HG02798 (cell line): ENCODE data around the gene CACNG4.

Source experiments
- ATAC-seq: cut with Tn5 transposase; IDR thresholded peaks from one replicate; pipeline ENCODE4 v1.9.1; 2021; ENCODE audit warnings: mild to moderate bottlenecking; ENCODE audit not compliant: unreplicated experiment, poor library complexity

Gene CACNG4

DNA sequence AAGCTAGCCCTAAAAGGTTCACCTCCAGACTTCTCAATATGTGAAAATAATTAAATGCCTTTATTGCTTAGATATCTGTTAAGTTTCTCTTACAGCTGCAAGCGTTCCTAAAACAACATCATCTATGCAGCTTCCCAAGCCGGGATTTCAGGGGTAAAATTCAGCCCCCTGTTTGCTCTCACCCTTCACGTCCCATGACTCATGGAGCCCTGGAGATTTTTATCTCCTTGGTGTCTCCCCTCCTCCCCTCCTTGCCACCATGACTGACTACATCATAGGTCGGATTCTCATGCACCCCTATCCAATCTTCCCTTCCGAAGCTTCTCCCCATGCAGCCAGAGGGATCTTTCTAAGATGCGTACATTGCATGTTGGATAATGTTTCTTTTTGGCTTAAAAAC, 21.0 kb upstream of the CACNG4 start:
- ATAC-seq, result no peak

DNA sequence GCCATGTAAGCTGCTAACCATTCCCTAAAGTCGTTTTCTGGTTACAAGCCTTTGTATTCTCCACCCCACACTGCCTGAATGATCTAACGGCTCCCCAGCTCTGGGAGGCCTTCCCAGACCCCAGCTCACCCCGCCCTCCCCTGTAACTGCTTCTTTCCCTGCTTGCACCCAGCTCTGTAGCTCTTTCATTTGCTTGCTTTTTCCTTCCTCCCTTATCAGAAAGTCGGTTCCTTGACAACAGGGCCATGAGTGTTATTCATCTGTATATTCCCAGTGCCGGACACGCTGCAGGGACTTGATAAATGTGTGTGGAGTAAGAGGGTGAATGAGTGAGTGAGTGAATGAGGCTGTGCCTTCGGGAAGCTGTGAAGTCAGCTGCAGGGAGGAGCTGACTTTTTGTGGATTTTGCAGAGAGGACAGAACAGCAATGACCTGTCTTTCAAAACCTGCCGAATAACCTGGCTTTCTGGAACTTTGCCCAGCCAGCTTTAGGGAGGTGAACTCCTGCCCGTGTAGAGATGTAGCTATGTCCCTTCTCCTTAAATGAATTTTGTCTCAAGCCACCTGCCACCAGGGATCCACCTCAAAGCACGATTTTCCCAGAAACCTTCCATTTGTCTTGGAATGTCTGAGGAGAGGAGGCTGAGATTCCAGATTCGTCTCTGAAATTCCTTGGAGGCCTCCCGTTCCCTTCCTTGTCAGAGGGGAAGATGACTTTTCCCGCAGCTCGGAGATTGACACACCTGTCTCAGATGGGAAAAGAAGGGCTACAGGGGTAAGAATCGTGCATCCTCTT, 20.0 kb upstream of the CACNG4 start:
- no peak for ATAC-seq

DNA sequence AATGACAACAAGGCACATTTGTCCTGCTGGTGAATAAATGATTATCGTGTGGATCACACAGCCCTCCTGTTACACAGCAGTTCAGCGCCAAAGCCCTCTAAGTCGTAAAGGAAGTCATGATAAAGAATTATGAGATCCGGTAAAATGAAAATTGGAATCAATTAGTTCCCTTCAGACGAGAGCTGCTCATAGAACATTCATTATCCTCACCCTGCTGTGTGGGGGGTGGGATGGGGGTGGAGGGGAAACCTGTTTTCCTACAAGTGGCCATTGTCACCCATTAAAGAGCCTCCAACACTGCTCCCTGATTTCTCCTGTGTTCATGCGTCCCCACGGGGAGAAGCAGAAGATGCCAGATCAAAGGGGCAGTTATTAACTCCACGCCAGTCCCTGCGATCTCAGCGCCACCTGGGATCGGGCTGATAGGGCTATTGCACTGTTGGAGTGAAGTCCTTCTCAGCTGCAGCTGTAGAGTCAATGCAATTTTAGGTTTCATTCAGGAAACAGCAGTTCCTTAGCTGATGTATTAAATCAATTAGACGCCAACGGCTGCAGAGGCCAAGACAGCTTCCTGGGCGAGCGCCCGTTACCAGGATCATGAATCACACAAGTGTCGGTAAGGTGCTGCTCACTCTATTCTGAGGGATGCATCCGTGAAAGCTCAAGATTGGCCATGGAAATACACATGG, 19.2 kb upstream of the CACNG4 start:
- no peak for ATAC-seq

DNA sequence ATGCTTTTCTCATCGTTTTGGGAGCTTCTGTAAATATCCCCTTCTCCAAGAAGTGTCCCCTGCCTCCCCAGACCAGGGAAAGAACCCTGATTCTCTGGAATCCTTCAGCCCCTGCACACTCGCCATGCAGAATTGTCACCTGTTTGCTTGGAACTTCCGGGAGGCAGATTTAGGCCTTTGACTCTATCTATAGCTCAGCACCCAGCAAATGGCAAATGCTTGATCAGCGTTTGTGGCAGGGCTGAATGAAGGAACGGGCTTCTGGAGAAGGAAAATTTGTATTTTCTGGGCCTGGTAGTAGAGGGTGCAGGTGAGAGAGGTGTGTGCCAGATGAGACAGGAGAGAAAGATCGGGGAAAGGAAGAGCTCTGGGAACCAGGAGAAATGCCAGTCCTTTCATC, 18.3 kb upstream of the CACNG4 start:
- no peak for ATAC-seq

DNA sequence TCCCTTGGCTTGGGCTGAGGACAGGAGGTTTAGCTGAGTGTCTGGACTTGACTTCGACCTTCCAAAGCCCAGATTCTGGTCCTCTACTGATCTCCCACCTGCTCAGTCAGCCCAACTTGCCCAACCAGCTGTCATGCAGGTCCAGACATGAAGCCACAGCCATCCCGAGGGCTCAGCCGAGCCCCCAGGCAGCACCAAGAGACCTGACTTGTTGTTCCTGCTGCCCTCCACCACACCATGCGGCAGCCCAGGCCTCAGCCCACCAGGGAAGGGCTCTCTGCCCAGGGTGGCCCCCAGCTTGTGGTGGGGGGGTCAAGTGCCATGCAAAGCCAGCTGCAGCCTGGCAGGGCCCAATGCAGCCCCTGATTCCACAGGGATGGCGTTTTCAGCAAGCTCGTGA, 17.2 kb upstream of the CACNG4 start:
- no peak for ATAC-seq

DNA sequence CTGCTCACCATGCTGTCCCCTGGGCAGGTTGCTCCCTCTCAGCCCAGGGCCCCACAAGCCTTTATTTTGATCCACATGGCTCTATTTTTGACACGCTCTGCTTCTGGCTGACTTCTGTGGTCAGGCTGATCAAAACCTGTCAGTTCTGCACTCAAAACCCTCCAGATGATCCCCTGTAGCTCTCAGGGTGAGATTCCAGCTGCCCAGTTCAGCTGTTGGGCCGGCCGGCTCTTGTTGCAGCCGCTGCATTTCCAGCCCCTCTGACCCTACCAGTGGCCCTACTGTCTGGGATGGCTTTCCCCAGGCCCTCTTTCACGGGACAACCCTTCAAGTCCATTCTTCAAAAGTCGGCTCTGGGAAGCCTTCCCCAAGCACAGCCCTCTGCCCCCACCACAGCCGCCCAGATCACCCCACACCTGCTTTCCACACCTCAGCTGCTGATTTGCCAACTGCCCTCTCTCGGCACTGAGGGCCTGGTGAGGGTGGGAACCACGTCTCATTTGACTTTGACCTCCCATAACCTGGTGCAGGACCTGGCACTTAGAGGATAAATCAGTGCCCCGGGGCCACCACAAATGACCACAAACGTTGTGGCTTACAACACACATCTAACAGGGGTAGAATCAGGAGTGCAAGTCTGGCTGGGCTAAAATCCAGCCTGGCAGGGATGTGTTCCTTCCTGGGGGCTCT, 16.3 kb upstream of the CACNG4 start:
- ATAC-seq, result no peak

DNA sequence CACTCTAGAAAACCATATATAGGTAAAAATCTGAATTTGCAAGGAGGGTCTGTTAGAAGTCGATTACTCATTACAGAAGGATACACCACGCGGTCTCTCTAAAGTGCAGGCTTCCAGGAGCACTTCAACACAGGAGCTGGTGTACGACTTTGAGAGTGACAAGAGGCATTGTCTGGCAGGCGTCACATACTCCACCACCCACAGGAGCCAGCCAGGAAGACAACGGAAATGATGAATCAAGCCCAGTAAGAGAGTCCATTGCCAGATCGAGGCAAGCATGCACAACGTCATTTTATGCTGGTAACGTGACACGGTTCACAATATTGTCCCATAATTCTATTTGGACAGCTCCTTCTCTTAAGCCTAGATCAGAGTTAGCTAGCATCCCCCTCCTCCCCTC, 15.0 kb upstream of the CACNG4 start:
- no peak for ATAC-seq

DNA sequence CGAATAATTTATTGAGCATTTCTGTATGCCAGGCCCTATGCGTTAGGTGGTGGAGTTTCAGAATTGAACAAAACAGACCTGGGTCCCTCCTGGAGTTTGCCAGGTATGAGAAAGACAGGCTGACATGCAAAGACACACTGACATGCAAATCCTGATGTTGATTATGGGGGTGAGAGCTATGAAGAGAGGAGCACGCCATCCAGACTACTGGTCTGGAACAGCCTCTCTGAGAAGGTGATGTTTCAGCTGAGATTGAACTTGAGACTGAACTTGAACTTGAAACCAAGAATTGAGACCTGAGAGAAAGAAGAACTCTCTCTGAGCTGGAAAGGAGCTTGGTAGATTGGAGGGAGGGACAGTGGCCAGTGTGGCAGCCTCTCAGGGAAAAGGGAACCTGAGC, 14.2 kb upstream of the CACNG4 start:
- ATAC-seq, result no peak

DNA sequence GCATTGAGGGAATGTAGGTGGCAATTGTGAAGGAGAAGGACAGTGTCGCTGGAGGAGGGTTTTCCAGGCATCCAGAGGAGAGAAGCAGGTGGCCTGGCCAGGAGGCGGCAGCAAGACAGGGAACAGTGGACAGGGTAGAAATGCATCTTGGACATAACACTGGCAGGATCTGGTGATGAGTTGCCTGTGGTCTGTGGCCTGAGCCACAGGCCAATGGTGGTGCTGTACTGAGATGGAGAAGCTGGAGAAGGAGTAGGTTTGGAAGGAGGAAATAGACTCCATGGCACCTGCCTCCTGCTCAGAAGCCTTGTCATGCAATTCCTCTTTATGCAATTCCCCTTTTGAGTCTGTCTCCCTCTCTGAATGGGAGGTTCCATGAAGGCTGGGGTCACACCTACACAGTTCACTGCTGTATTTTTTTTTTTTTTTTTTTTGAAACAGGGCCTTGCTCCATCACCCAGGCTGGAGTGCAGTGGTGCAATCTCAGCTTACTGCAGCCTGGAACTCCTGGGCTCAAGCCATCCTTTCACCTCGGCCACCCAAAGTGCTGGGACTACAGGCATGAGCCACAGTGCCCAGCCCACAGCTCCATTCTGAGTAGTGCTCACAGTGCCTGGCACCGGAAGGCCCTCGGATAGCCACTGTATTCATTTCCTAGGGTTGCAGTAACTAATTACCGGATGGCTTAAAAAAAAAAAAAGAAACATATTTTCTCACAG, 13.5 kb upstream of the CACNG4 start:
- ATAC-seq, result no peak

DNA sequence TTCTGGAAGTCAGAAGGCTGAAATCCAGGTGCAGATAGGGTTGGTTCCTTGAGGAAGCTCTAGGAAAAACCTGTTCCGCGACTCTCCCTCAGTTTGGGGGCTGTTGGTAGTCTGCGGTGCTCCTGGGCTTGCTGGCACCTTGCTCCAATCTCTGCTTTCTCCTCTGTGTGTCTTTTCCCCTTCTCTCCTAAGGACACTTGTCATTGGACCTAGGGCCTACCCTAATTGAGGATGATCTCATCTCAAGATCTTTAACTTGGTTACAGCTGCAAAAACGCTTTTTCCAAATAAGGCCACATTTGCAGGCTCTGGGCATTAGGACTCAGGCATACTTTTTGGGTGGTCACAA, 12.9 kb upstream of the CACNG4 start:
- ATAC-seq, result no peak

DNA sequence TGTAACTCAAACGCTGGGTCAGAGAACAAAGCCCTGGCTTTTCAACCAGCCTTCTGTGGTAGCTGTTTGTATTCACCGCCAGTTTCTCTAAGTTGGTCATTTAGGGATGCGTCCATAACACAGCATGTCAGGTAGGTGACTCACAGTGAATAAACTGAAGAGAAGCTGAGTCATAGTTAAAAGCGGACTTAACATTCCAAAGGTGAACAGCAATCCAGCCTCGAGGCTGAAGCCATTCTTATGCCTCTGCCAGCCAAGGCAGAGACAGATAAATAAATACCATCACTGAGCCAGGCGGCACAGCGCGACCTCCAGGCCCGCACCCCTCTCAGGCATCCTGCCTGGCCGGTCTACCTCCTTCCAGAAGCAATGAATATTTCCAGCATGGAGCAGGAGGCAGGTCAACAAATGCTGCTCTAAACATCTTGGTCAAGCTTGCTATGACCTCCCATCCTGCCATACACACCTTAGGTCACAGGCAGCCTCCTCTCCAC, 12.4 kb upstream of the CACNG4 start:
- no peak for ATAC-seq

DNA sequence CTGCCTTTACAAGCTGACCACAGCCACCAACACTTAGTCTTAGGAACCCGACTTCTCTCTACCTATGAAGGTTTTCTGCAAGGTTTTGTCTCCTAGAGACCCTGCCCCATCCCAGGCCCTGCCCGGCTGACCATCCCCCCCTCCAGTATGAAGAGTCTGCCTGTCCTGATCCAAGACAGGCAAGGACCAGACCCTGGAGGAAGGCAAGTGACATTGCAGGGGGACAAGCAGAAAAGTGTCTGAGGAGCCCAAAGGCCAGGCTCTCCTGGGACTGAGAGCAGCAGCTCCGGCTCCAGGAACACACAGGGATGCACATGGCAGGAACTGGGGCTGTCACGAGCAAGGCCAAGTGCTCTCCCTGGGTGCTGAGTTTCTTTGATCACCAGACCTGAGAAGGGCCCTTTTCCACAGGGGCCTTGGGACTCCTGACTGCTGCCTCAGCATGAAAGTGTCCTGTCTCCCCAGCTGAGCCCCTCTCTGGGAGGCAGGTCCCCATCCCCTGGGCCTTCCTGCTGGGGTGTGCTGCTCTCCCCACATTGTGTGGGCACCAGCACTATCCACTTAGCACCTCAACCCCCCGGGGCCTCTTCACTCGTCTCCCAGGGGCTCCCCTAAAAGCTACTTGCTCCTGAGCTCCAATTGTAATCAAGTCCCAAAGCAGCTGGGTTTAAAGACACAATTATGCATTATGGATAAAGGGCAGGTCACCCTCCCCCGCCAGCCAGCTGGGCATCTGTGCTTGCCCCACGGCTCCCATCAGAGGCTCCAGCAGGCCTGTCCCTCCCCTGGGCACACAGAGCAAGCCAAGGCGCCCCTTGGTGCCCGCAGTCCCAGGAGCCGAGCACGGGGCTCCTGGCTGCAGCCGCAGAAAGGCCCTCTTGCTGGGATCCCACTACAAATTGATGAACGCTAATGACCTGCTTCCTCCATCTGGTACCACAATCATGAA, 11.6 kb upstream of the CACNG4 start:
- no peak for ATAC-seq

DNA sequence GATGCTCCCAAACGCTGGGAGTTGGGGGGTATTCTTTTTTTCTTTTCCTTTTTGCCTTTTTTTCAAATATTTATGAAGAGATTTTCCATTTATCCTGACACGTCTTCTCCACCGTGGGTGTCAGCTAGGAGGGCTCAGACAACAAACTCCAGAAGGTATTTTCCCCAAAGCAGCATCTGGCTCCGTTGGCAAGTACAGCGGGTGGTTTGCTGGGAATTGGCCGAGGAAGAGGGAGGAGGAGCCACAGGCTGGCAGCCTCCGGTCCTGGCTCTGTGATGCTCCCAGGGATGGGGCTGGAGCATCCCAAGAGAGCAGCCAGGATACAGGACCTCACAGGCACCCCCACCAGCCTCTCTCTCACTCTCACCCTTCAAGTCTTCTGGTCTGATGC, 10.9 kb upstream of the CACNG4 start:
- no peak for ATAC-seq

DNA sequence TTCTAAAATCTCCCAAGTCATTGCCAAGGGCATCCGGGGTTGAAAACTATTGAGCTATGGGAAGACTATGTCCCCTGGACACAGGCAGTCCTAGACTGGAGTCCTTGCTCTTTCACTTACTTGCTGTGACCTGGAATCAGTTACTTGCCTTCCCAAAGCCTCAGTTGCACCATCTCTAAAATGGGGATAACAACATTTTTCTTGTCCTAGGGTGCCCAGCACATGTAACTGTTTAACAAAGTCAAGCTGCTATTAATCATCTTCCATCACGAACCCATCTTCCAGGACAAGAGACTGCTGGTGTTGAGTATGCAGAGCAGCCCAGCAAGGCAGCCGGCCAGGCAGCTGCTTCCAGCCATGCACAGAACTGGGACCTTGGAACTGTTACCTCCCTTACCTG, 9.9 kb upstream of the CACNG4 start:
- ATAC-seq, result no peak

DNA sequence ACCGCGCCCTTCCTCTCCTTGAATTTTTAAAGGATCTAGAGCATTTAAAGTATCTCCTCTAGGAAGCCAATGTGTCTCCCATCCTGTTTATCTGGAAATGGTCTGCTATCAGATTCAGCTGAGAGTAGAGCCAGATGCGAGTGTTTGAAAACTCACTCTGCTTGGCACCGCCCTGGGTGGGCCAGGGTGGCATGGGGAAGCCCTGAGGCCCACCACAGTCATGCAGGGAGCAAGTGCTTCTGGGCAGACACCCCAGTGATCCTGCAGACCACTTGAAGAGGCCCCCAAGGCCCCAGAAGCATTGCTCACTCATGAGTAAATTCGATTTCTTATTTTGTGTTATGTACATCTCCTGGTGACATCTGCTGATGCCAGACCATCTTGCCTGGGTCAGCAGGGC, 8.7 kb upstream of the CACNG4 start:
- no peak for ATAC-seq

DNA sequence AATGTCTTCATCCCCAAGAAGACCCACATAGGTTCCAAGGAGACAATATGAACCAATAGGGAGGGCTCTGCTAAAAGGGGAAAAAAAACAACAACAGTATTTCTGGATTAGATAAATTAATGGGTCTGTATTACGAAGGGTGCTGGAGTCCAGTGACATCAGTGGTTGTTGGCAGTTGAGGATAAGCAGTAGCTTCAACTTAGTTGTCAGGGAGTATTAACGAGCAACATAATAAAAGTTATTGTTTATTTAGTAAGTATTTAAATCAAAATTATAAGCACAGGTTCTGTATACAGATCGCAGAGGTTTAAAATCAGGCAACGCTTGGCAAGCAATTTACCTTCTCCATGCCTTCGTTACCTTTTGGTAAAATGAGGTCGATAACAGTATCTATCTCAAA, 7.6 kb upstream of the CACNG4 start:
- no peak for ATAC-seq

DNA sequence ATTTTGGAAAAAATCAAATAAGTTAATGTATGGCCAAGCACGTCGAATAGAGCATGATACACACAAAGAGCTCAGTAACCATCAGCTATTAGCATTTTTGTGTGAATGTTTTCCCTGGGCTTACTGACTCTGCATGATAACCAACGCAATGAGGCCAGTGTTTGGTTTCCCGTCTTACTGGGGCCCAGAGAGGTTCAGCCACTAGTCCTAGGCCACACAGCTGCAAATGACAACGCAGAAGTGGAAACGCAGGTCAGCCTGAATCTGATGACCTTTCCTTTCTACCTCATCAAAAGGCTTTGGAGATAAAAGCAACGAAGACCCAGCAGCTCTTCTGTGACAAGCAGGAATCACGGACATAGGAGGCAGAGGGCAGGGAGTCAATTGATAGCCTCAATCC, 7.2 kb upstream of the CACNG4 start:
- no peak for ATAC-seq

DNA sequence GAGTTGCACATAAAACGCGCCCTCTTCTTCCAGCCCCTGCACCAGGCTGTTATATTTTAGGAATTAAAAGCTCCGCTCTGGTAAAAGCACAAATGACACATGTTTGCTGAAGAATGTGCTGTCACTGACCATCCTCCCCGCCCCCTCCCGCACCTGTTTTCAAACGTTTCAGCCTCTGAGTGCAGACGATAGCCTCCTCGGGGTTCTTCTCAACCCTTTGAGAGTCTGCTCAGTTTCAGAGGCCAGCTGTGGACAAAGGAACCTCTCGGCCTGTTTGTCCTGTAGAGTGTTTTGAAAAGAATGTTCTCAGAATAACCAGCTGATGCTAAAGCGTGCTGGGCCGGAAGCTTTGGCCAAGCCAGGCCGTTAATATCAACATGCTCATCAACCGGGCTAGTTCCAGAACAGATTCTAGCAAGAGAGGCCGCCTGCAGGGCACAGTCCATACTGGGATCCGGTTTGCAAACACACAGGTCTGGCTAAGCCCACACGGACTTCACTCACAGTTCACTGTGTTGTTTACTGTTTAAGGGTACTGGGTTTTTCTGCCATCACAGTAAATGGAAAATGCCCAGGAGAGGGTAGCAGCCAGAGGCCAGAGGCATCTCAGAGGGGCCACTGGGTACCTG, 6.4 kb upstream of the CACNG4 start:
- ATAC-seq, result no peak

DNA sequence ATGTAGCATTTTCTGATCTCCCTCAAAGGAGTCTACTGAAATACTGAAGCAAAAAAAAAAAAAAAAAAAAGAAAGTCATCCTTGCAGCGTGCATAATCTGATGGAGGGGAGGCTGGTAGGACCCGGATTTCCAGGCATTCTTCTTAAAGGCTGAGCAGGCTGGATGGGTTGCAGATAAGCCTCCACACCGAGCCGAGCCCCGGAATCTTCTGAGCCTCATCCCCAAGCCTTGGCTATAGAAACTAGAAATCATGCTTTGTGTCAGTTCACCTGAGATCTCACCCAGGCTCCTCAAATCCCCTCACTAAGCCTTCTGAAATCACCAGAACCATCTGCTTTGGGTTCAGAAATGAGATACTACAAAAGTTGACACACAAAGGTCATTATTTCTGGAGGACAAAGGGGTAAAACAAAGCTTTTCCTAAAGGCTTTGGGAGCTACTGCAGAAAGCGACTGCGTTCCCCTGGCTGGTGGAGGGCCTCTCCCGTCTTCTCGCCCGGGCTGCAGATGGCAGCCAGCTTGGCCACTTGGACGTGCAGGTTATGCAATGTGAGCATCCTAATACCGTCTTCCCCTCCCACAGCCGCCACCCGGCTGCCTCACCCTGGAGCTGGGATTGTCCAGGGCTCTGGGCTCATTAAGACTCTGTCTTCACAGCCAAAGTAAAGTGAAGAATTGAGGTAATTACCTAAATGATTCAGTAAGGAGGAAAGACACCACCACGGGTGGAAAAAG, 4.7 kb upstream of the CACNG4 start:
- no peak for ATAC-seq
